Neural cell (in vitro differentiated cells): ENCODE measurements around the gene KCNS3. TPM values are rescaled to one million over a fixed set of nuclear protein-coding genes. Genes with fewer than 3 reads are reported as not detected.

Source experiments
- H2AFZ ChIP-seq: fragments of 200-600, 300-800 bp; sonication (generic), shearing (Covaris generic); 2 replicates; pipeline ENCODE4 v1.6.0; 2014; ENCODE audit warnings: low read depth, mild to moderate bottlenecking, antibody characterized with exemption, low read length, moderate library complexity
- H3F3A ChIP-seq: fragments of 200-600 bp; shearing (Covaris generic); 2 replicates; pipeline ENCODE4 v1.6.1; 2016; ENCODE audit warnings: mild to moderate bottlenecking, moderate library complexity, mixed read lengths, antibody characterized with exemption, low read length; ENCODE audit not compliant: insufficient read depth, poor library complexity, severe bottlenecking
- H3K27ac ChIP-seq: fragments of 200-600, 300-800 bp; sonication (generic), shearing (Covaris generic); 2 replicates; pipeline ENCODE4 v1.5.1; 2014; ENCODE audit warnings: mild to moderate bottlenecking, low read length, moderate library complexity
- H3K27me3 ChIP-seq: fragments of 300-800, 200-600 bp; sonication (generic), shearing (Covaris generic); 2 replicates; pipeline ENCODE4 v1.6.0; 2014; ENCODE audit warnings: mild to moderate bottlenecking, low read depth, low read length, moderate library complexity; ENCODE audit not compliant: insufficient read depth
- H3K36me3 ChIP-seq: fragments of 300-800, 200-600 bp; sonication (generic), shearing (Covaris generic); 2 replicates; pipeline ENCODE4 v1.5.1; 2014; ENCODE audit warnings: mild to moderate bottlenecking, antibody characterized with exemption, low read length, moderate library complexity; ENCODE audit not compliant: insufficient read depth
- H3K4me2 ChIP-seq: fragments of 300-800, 200-600 bp; sonication (generic), shearing (Covaris generic); 2 replicates; pipeline ENCODE4 v1.6.0; 2014; ENCODE audit warnings: mild to moderate bottlenecking, low read length
- H3K4me3 ChIP-seq: fragments of 300-800, 200-600 bp; sonication (generic), shearing (Covaris generic); 2 replicates; pipeline ENCODE4 v1.5.1; 2014; ENCODE audit warnings: mild to moderate bottlenecking, low read length, moderate library complexity
- H3K79me2 ChIP-seq: fragments of 200-600 bp; shearing (Covaris generic); replicated peaks from 2 replicates; pipeline ENCODE4 v1.6.0; 2014; ENCODE audit warnings: mild to moderate bottlenecking, low read length, moderate library complexity; ENCODE audit not compliant: insufficient read depth
- H3K9ac ChIP-seq: fragments of 300-800, 200-600 bp; sonication (generic), shearing (Covaris generic); 2 replicates; pipeline ENCODE4 v1.6.1; 2016; ENCODE audit warnings: mild to moderate bottlenecking, low read length, mixed read lengths
- H3K9me2 ChIP-seq: fragments of 200-600 bp; shearing (Covaris generic); 2 replicates; pipeline ENCODE4 v1.6.1; 2016; ENCODE audit warnings: mild to moderate bottlenecking, low read length, mixed read lengths; ENCODE audit not compliant: insufficient read depth
- H3K9me3 ChIP-seq: fragments of 200-600, 300-800 bp; sonication (generic), shearing (Covaris generic); 2 replicates; pipeline ENCODE4 v1.6.1; 2016; ENCODE audit warnings: mild to moderate bottlenecking, mixed run types, low read length, moderate library complexity, mixed read lengths
- H4K20me1 ChIP-seq: fragments of 200-600 bp; shearing (Covaris generic); 2 replicates; pipeline ENCODE4 v1.6.1; 2016; ENCODE audit warnings: mild to moderate bottlenecking, mixed run types; ENCODE audit not compliant: insufficient read depth
- CTCF ChIP-seq: fragments of 450-650 bp; IDR thresholded peaks from 2 replicates; pipeline ENCODE4 v1.5.1; 2014; ENCODE audit warnings: antibody characterized with exemption, mild to moderate bottlenecking, moderate library complexity; ENCODE audit not compliant: poor library complexity, severe bottlenecking
- EP300 ChIP-seq: fragments of 450-650 bp; conservative IDR thresholded peaks from 2 replicates; pipeline ENCODE4 v1.6.1; 2014; ENCODE audit warnings: antibody characterized with exemption, mild to moderate bottlenecking, moderate library complexity; ENCODE audit not compliant: poor library complexity, severe bottlenecking
- EZH2 ChIP-seq: fragments of 200-600, 300-800 bp; shearing (Covaris generic), sonication (generic); IDR thresholded peaks from 2 replicates; pipeline ENCODE4 v1.6.1; 2014; ENCODE audit warnings: antibody characterized with exemption, low read length, borderline replicate concordance, mild to moderate bottlenecking; ENCODE audit not compliant: insufficient read depth, poor library complexity, severe bottlenecking
- MXI1 ChIP-seq: fragments of 450-650 bp; conservative IDR thresholded peaks from 2 replicates; pipeline ENCODE4 v1.6.1; 2014; ENCODE audit warnings: antibody characterized with exemption, mild to moderate bottlenecking; ENCODE audit not compliant: poor library complexity, severe bottlenecking
- POLR2AphosphoS5 ChIP-seq: IDR thresholded peaks from 2 replicates; pipeline ENCODE4 v1.6.1; 2012
- RAD21 ChIP-seq: fragments of 450-650 bp; conservative IDR thresholded peaks from 2 replicates; pipeline ENCODE4 v1.6.1; 2014; ENCODE audit warnings: antibody characterized with exemption, mild to moderate bottlenecking, moderate library complexity
- REST ChIP-seq: IDR thresholded peaks from 2 replicates; pipeline ENCODE4 v1.6.1; 2012; ENCODE audit warnings: borderline replicate concordance
- SMC3 ChIP-seq: fragments of 450-650 bp; conservative IDR thresholded peaks from 2 replicates; pipeline ENCODE4 v1.6.1; 2014; ENCODE audit warnings: antibody characterized with exemption, mild to moderate bottlenecking, moderate library complexity; ENCODE audit not compliant: poor library complexity
- TAF1 ChIP-seq: IDR thresholded peaks from 2 replicates; pipeline ENCODE4 v1.6.1; 2012; ENCODE audit warnings: low read depth
- polyA plus RNA-seq: library from polyadenylated mRNA; depleted of rRNA; stranded (reverse); fragments of >200 nt; gene quantifications from 2 replicates; pipeline ENCODE4 v1.2.3, GENCODE V29; 2014

The KCNS3 gene
- polyA plus RNA-seq, 1 donor from 2014 or later = 0.15 TPM

DNA sequence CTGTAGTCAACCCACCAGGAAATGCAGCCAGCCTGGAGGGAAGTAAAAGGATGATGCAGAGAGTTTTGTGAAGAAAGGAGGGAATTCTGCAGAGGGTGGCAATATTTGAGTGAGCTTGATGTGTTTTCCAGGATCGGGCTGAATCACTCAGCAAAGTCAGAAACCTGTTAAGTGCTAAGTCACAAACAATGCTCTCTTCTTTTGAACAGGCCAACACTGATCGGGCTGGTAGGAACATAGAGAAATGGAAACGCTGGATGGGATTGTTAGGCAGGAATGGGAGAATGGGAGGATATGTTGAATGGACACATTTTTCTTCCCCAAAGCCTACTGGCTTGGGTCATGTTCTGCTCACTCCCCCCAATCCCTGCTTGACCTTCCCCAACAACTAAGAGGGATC is 36.6 kb downstream of the KCNS3 start:
- H4K20me1 ChIP-seq = no peaks in the 10 kb centered on the region
- TF ChIP-seq SMC3 (no peak), POLR2AphosphoS5 (no peak), EZH2 (no peak), CTCF (no peak), RAD21 (no peak), TAF1 (no peak), REST (no peak), EP300 (no peak), MXI1 (no peak)
- H3K27me3 ChIP-seq = no peaks in the 10 kb centered on the region
- no peak overlapping the region for H3K4me2 ChIP-seq
- H3K27ac ChIP-seq = no peak overlapping the region
- no peak overlapping the region for H3K9ac ChIP-seq
- H3F3A ChIP-seq = no peaks in the 10 kb centered on the region
- no peaks in the 10 kb centered on the region for H3K9me2 ChIP-seq
- no peaks in the 10 kb centered on the region for H3K36me3 ChIP-seq
- H3K9me3 ChIP-seq = no peaks in the 10 kb centered on the region
- no peak overlapping the region for H3K4me3 ChIP-seq
- no peaks in the 10 kb centered on the region for H3K79me2 ChIP-seq
- H2AFZ ChIP-seq = no peak overlapping the region

- Histone ChIP-seq H3K4me2 (no peak overlapping the region), H3K27ac (no peak overlapping the region), H3K36me3 (no peaks in the 10 kb centered on the region), H3K9me2 (no peaks in the 10 kb centered on the region), H3K9ac (no peak overlapping the region), H4K20me1 (no peaks in the 10 kb centered on the region), H3K4me3 (no peak overlapping the region), H3K79me2 (no peaks in the 10 kb centered on the region), H3K9me3 (no peaks in the 10 kb centered on the region), H2AFZ (no peak overlapping the region), H3F3A (no peaks in the 10 kb centered on the region), H3K27me3 (no peaks in the 10 kb centered on the region)
- TF ChIP-seq MXI1 (no peak), RAD21 (no peak)
These were observed 37.5 kb downstream of the KCNS3 start for GRCh38 chr2:17915811-17916518.
